T-helper 9 cell (primary cell): ENCODE data around the gene FRS3.

ENCODE experiments used
- DNase-seq: peaks from one replicate; pipeline ENCODE4 v3.0.0-alpha.2; 2020

The FRS3 gene

GRCh38 chr6:41724586-41725501 is 54.9 kb downstream of the FRS3 start:
- no peak for DNase-seq

GRCh38 chr6:41724228-41724580 is 55.5 kb downstream of the FRS3 start:
- no peak for DNase-seq

- DNase-seq, result no peak
Measured at GRCh38 chr6:41723530-41724227, 56.0 kb downstream of the FRS3 start.

GRCh38 chr6:41722969-41723529 is 56.7 kb downstream of the FRS3 start:
- DNase-seq, result no peak

GRCh38 chr6:41721414-41721813 is 58.3 kb downstream of the FRS3 start:
- DNase-seq, result no peak

GRCh38 chr6:41720783-41721182 is 58.9 kb downstream of the FRS3 start:
- DNase-seq, result no peak

- DNase-seq, result no peak
Measured at GRCh38 chr6:41720262-41720620, 59.5 kb downstream of the FRS3 start.
